Stimulated activated CD4-positive, alpha-beta T cell treated with anti-CD3 and anti-CD28 coated beads, TNF-alpha, amount 100 ng/mL, for 1 hour (primary cell): ENCODE results near the gene JPT2.

ENCODE experiments used
- DNase-seq, 3 donors: peaks; one replicate each; pipeline ENCODE4 v3.0.0-alpha.2; 2020; ENCODE audit warnings: low read depth in 3 of 3, low spot score in 1 of 3

Gene JPT2

GRCh38 chr16:1651094-1651973, 26.7 kb upstream of the JPT2 start:
- no peak for DNase-seq

GRCh38 chr16:1651974-1652312, 26.1 kb upstream of the JPT2 start:
- no peak for DNase-seq

- no peak for DNase-seq
Measured at GRCh38 chr16:1653023-1653422, 25.1 kb upstream of the JPT2 start.

- no peak for DNase-seq
Measured at GRCh38 chr16:1654505-1655268, 23.4 kb upstream of the JPT2 start.

GRCh38 chr16:1655269-1655807, 22.7 kb upstream of the JPT2 start:
- DNase-seq: no peak

GRCh38 chr16:1655909-1656807, 21.9 kb upstream of the JPT2 start:
- DNase-seq: no peak

- DNase-seq: no peak
Measured at GRCh38 chr16:1656808-1657617, 21.1 kb upstream of the JPT2 start.

- no peak for DNase-seq
Measured at GRCh38 chr16:1657841-1658240, 20.2 kb upstream of the JPT2 start.

GRCh38 chr16:1659031-1659430, 19.0 kb upstream of the JPT2 start:
- no peak for DNase-seq

- no peak for DNase-seq
Measured at GRCh38 chr16:1661826-1662225, 16.3 kb upstream of the JPT2 start.

GRCh38 chr16:1662543-1662942, 15.5 kb upstream of the JPT2 start:
- DNase-seq: no peak

GRCh38 chr16:1665829-1666228, 12.2 kb upstream of the JPT2 start:
- no peak for DNase-seq

GRCh38 chr16:1666316-1666715, 11.8 kb upstream of the JPT2 start:
- no peak for DNase-seq

- DNase-seq: no peak
Measured at GRCh38 chr16:1667271-1667670, 10.8 kb upstream of the JPT2 start.

- DNase-seq: no peak
Measured at GRCh38 chr16:1667916-1668315, 10.2 kb upstream of the JPT2 start.

GRCh38 chr16:1668612-1669319, 9.3 kb upstream of the JPT2 start:
- DNase-seq: no peak

GRCh38 chr16:1669698-1670097, 8.4 kb upstream of the JPT2 start:
- no peak for DNase-seq

- DNase-seq: no peak
Measured at GRCh38 chr16:1670371-1670770, 7.7 kb upstream of the JPT2 start.

- DNase-seq: no peak
Measured at GRCh38 chr16:1670866-1671265, 7.2 kb upstream of the JPT2 start.
